ENCODE data around the gene TTLL3.
"Not testable (repeated sequence)": the region's sequence is repeated elsewhere in the genome, so short reads cannot be mapped to it uniquely, and the experiment has no call there.

DNA sequence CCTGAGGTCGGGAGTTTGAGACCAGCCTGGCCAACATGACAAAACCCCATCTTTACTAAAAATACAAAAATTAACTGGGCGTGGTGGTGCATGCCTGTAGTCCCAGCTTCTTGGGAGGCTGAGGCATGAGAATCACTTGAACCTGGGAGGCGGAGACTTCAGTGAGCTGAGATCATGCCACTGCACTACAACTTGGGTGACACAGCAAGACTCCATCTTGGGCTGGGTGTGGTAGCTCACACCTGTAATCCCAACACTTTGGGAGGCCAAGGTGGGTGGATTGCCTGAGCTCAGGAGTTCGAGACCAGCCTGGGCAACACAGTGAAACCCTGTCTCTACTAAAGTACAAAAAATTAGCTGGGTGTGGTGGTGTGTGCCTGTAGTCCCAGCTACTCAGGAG, 66.2 kb downstream of the TTLL3 start:
- TF ChIP-seq, protein P1, sequence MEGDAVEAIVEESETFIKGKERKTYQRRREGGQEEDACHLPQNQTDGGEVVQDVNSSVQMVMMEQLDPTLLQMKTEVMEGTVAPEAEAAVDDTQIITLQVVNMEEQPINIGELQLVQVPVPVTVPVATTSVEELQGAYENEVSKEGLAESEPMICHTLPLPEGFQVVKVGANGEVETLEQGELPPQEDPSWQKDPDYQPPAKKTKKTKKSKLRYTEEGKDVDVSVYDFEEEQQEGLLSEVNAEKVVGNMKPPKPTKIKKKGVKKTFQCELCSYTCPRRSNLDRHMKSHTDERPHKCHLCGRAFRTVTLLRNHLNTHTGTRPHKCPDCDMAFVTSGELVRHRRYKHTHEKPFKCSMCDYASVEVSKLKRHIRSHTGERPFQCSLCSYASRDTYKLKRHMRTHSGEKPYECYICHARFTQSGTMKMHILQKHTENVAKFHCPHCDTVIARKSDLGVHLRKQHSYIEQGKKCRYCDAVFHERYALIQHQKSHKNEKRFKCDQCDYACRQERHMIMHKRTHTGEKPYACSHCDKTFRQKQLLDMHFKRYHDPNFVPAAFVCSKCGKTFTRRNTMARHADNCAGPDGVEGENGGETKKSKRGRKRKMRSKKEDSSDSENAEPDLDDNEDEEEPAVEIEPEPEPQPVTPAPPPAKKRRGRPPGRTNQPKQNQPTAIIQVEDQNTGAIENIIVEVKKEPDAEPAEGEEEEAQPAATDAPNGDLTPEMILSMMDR (IDR thresholded peaks at IDR 0.05) = not testable (repeated sequence)
- TF ChIP-seq, protein P2, sequence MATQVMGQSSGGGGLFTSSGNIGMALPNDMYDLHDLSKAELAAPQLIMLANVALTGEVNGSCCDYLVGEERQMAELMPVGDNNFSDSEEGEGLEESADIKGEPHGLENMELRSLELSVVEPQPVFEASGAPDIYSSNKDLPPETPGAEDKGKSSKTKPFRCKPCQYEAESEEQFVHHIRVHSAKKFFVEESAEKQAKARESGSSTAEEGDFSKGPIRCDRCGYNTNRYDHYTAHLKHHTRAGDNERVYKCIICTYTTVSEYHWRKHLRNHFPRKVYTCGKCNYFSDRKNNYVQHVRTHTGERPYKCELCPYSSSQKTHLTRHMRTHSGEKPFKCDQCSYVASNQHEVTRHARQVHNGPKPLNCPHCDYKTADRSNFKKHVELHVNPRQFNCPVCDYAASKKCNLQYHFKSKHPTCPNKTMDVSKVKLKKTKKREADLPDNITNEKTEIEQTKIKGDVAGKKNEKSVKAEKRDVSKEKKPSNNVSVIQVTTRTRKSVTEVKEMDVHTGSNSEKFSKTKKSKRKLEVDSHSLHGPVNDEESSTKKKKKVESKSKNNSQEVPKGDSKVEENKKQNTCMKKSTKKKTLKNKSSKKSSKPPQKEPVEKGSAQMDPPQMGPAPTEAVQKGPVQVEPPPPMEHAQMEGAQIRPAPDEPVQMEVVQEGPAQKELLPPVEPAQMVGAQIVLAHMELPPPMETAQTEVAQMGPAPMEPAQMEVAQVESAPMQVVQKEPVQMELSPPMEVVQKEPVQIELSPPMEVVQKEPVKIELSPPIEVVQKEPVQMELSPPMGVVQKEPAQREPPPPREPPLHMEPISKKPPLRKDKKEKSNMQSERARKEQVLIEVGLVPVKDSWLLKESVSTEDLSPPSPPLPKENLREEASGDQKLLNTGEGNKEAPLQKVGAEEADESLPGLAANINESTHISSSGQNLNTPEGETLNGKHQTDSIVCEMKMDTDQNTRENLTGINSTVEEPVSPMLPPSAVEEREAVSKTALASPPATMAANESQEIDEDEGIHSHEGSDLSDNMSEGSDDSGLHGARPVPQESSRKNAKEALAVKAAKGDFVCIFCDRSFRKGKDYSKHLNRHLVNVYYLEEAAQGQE (IDR thresholded peaks at IDR 0.05; ENCODE audit: insufficient read depth in 1 of 2, low read depth in 2 of 2, low read length in 1 of 2) = not testable (repeated sequence)
